ENCODE results near the gene PEX7.

GRCh38 chr6:136920216-136920615, 97.8 kb downstream of the PEX7 start:
- no peak for TF ChIP-seq CTCF (IDR thresholded peaks at IDR 0.05)
- no peak for TF ChIP-seq POLR2A (IDR thresholded peaks at IDR 0.05)

All from adrenal gland (tissue), 5 donors.